Measurements from ENCODE around the gene THRB. TPM values are rescaled to one million over a fixed set of nuclear protein-coding genes. Genes with fewer than 3 reads are reported as not detected.

The THRB gene
- total and polyA plus RNA-seq, 2 experiments from 2014 or later: 3.3 to 5.1 TPM

GRCh38 chr3:24185738-24186384 is 308.8 kb downstream of the THRB start:
- Histone ChIP-seq H3K4me2 (ENCODE audit: unreplicated experiment) (no peak overlapping the region), H3K9me3 (ENCODE audit: low read depth) (no peaks in the 10 kb centered on the region), H3K36me3 (ENCODE audit: low read depth) (no peaks in the 10 kb centered on the region), H3K4me3 (no peak overlapping the region), H3K4me1 (ENCODE audit: insufficient read depth) (peaks cover 9% of the 10 kb centered on the region; the same call in 1 of the 2 replicates), H3F3A (ENCODE audit: insufficient read depth) (no peaks in the 10 kb centered on the region), H3K27me3 (replicated peaks; ENCODE audit: insufficient read depth) (no peaks in the 10 kb centered on the region), H3K27ac (no peak overlapping the region), H3K79me2 (ENCODE audit: insufficient read depth) (no peaks in the 10 kb centered on the region), H3K9ac (peak overlapping the region; percentile 56), H4K20me1 (ENCODE audit: insufficient read depth) (no peaks in the 10 kb centered on the region), H3K9me2 (ENCODE audit: insufficient read depth) (no peaks in the 10 kb centered on the region), H2AFZ (peak overlapping the region; percentile 70)
- peak; percentile 81 for DNase-seq
- WGBS, 2 experiments (ENCODE audit: low coverage in 1 of 2, low lambda C conversion rate in 2 of 2, missing lambda C conversion rate in 2 of 2): 31 to 41% methylated on average over 5 of the region's 5 CpGs
- in situ Hi-C loops (cut with MboI): no loop called here
- TF ChIP-seq EZH2phosphoT487 (IDR thresholded peaks at IDR 0.05; ENCODE audit: insufficient read depth, low read depth) (no peak), EZH2 (IDR thresholded peaks at IDR 0.05; ENCODE audit: insufficient read depth, poor library complexity, severe bottlenecking) (no peak)

- no peaks in the 10 kb centered on the region for H3F3A ChIP-seq (ENCODE audit: insufficient read depth)
- no peaks in the 10 kb centered on the region for H3K9me3 ChIP-seq (ENCODE audit: low read depth)
- 77 to 80% methylated on average over 5 of the region's 5 CpGs for WGBS, 2 experiments (ENCODE audit: low coverage in 1 of 2, low lambda C conversion rate in 2 of 2, missing lambda C conversion rate in 2 of 2)
- peaks cover 15% of the 10 kb centered on the region; the same call in 1 of the 2 replicates for H3K4me1 ChIP-seq (ENCODE audit: insufficient read depth)
- no peaks in the 10 kb centered on the region for H3K79me2 ChIP-seq (ENCODE audit: insufficient read depth)
- in situ Hi-C loops (cut with MboI): no loop called here
- H3K4me3 ChIP-seq: no peak overlapping the region
- H3K9ac ChIP-seq: no peak overlapping the region
- H3K9me2 ChIP-seq (ENCODE audit: insufficient read depth): no peaks in the 10 kb centered on the region
- H3K36me3 ChIP-seq (ENCODE audit: low read depth): no peaks in the 10 kb centered on the region
- H3K27ac ChIP-seq: no peak overlapping the region
- no peak for DNase-seq
- no peaks in the 10 kb centered on the region for H3K27me3 ChIP-seq (replicated peaks; ENCODE audit: insufficient read depth)
- TF ChIP-seq EZH2 (IDR thresholded peaks at IDR 0.05; ENCODE audit: insufficient read depth, poor library complexity, severe bottlenecking): no peak
- H2AFZ ChIP-seq: no peak overlapping the region
- H4K20me1 ChIP-seq (ENCODE audit: insufficient read depth): no peaks in the 10 kb centered on the region
- no peak overlapping the region for H3K4me2 ChIP-seq (ENCODE audit: unreplicated experiment)
Measured at GRCh38 chr3:24184528-24185176, 310.0 kb downstream of the THRB start.

GRCh38 chr3:24182756-24183155 is 311.9 kb downstream of the THRB start:
- Histone ChIP-seq H2AFZ (no peak overlapping the region), H3K9me3 (ENCODE audit: low read depth) (no peaks in the 10 kb centered on the region), H3K4me3 (no peak overlapping the region), H3K9me2 (ENCODE audit: insufficient read depth) (0 out of 2 replicates have a peak, but pooled peaks cover 3% of the 10 kb centered on the region), H3K79me2 (ENCODE audit: insufficient read depth) (no peaks in the 10 kb centered on the region), H3K4me2 (ENCODE audit: unreplicated experiment) (no peak overlapping the region), H3K36me3 (ENCODE audit: low read depth) (no peaks in the 10 kb centered on the region), H4K20me1 (ENCODE audit: insufficient read depth) (no peaks in the 10 kb centered on the region), H3K9ac (no peak overlapping the region), H3K27ac (no peak overlapping the region), H3K4me1 (ENCODE audit: insufficient read depth) (peaks cover 15% of the 10 kb centered on the region; the same call in 1 of the 2 replicates), H3K27me3 (replicated peaks; ENCODE audit: insufficient read depth) (no peaks in the 10 kb centered on the region), H3F3A (ENCODE audit: insufficient read depth) (no peaks in the 10 kb centered on the region)
- 95 to 97% methylated on average over 2 of the region's 2 CpGs for WGBS, 2 experiments (ENCODE audit: low coverage in 1 of 2, low lambda C conversion rate in 2 of 2, missing lambda C conversion rate in 2 of 2)
- DNase-seq: no peak
- TF ChIP-seq EZH2 (IDR thresholded peaks at IDR 0.05; ENCODE audit: insufficient read depth, poor library complexity, severe bottlenecking): no peak
- in situ Hi-C loops (cut with MboI): no loop called here

GRCh38 chr3:24181256-24181655 is 313.4 kb downstream of the THRB start:
- Histone ChIP-seq H2AFZ (no peak overlapping the region), H3K9ac (no peak overlapping the region), H3K27ac (no peak overlapping the region), H3K27me3 (replicated peaks; ENCODE audit: insufficient read depth) (no peaks in the 10 kb centered on the region), H4K20me1 (ENCODE audit: insufficient read depth) (no peaks in the 10 kb centered on the region), H3K4me2 (ENCODE audit: unreplicated experiment) (no peak overlapping the region), H3F3A (ENCODE audit: insufficient read depth) (no peaks in the 10 kb centered on the region), H3K9me2 (ENCODE audit: insufficient read depth) (0 out of 2 replicates have a peak, but pooled peaks cover 3% of the 10 kb centered on the region), H3K4me1 (ENCODE audit: insufficient read depth) (peaks cover 15% of the 10 kb centered on the region; the same call in 1 of the 2 replicates), H3K79me2 (ENCODE audit: insufficient read depth) (no peaks in the 10 kb centered on the region), H3K4me3 (no peak overlapping the region), H3K9me3 (ENCODE audit: low read depth) (no peaks in the 10 kb centered on the region), H3K36me3 (ENCODE audit: low read depth) (no peaks in the 10 kb centered on the region)
- TF ChIP-seq EZH2 (IDR thresholded peaks at IDR 0.05; ENCODE audit: insufficient read depth, poor library complexity, severe bottlenecking) (no peak), EZH2phosphoT487 (IDR thresholded peaks at IDR 0.05; ENCODE audit: insufficient read depth, low read depth) (no peak)
- in situ Hi-C loops (cut with MboI): no loop called here
- 96 to 99% methylated on average over 4 of the region's 4 CpGs for WGBS, 2 experiments (ENCODE audit: low coverage in 1 of 2, low lambda C conversion rate in 2 of 2, missing lambda C conversion rate in 2 of 2)
- DNase-seq: no peak

Measured in GM23248 (cell line).